Neural cell (in vitro differentiated cells): ENCODE data around the gene PCBD2. TPM values are rescaled to one million over a fixed set of nuclear protein-coding genes. Genes with fewer than 3 reads are reported as not detected.

Source experiments
- H2AFZ ChIP-seq: fragments of 200-600, 300-800 bp; sonication (generic), shearing (Covaris generic); 2 replicates; pipeline ENCODE4 v1.6.0; 2014; ENCODE audit warnings: low read depth, mild to moderate bottlenecking, antibody characterized with exemption, low read length, moderate library complexity
- H3F3A ChIP-seq: fragments of 200-600 bp; shearing (Covaris generic); 2 replicates; pipeline ENCODE4 v1.6.1; 2016; ENCODE audit warnings: mild to moderate bottlenecking, moderate library complexity, mixed read lengths, antibody characterized with exemption, low read length; ENCODE audit not compliant: insufficient read depth, poor library complexity, severe bottlenecking
- H3K27ac ChIP-seq: fragments of 200-600, 300-800 bp; sonication (generic), shearing (Covaris generic); 2 replicates; pipeline ENCODE4 v1.5.1; 2014; ENCODE audit warnings: mild to moderate bottlenecking, low read length, moderate library complexity
- H3K27me3 ChIP-seq: fragments of 300-800, 200-600 bp; sonication (generic), shearing (Covaris generic); 2 replicates; pipeline ENCODE4 v1.6.0; 2014; ENCODE audit warnings: mild to moderate bottlenecking, low read depth, low read length, moderate library complexity; ENCODE audit not compliant: insufficient read depth
- H3K36me3 ChIP-seq: fragments of 300-800, 200-600 bp; sonication (generic), shearing (Covaris generic); 2 replicates; pipeline ENCODE4 v1.5.1; 2014; ENCODE audit warnings: mild to moderate bottlenecking, antibody characterized with exemption, low read length, moderate library complexity; ENCODE audit not compliant: insufficient read depth
- H3K4me2 ChIP-seq: fragments of 300-800, 200-600 bp; sonication (generic), shearing (Covaris generic); 2 replicates; pipeline ENCODE4 v1.6.0; 2014; ENCODE audit warnings: mild to moderate bottlenecking, low read length
- H3K4me3 ChIP-seq: fragments of 300-800, 200-600 bp; sonication (generic), shearing (Covaris generic); 2 replicates; pipeline ENCODE4 v1.5.1; 2014; ENCODE audit warnings: mild to moderate bottlenecking, low read length, moderate library complexity
- H3K79me2 ChIP-seq: fragments of 200-600 bp; shearing (Covaris generic); replicated peaks from 2 replicates; pipeline ENCODE4 v1.6.0; 2014; ENCODE audit warnings: mild to moderate bottlenecking, low read length, moderate library complexity; ENCODE audit not compliant: insufficient read depth
- H3K9ac ChIP-seq: fragments of 300-800, 200-600 bp; sonication (generic), shearing (Covaris generic); 2 replicates; pipeline ENCODE4 v1.6.1; 2016; ENCODE audit warnings: mild to moderate bottlenecking, low read length, mixed read lengths
- H3K9me2 ChIP-seq: fragments of 200-600 bp; shearing (Covaris generic); 2 replicates; pipeline ENCODE4 v1.6.1; 2016; ENCODE audit warnings: mild to moderate bottlenecking, low read length, mixed read lengths; ENCODE audit not compliant: insufficient read depth
- H3K9me3 ChIP-seq: fragments of 200-600, 300-800 bp; sonication (generic), shearing (Covaris generic); 2 replicates; pipeline ENCODE4 v1.6.1; 2016; ENCODE audit warnings: mild to moderate bottlenecking, mixed run types, low read length, moderate library complexity, mixed read lengths
- H4K20me1 ChIP-seq: fragments of 200-600 bp; shearing (Covaris generic); 2 replicates; pipeline ENCODE4 v1.6.1; 2016; ENCODE audit warnings: mild to moderate bottlenecking, mixed run types; ENCODE audit not compliant: insufficient read depth
- EP300 ChIP-seq: fragments of 450-650 bp; conservative IDR thresholded peaks from 2 replicates; pipeline ENCODE4 v1.6.1; 2014; ENCODE audit warnings: antibody characterized with exemption, mild to moderate bottlenecking, moderate library complexity; ENCODE audit not compliant: poor library complexity, severe bottlenecking
- EZH2 ChIP-seq: fragments of 200-600, 300-800 bp; shearing (Covaris generic), sonication (generic); IDR thresholded peaks from 2 replicates; pipeline ENCODE4 v1.6.1; 2014; ENCODE audit warnings: antibody characterized with exemption, low read length, borderline replicate concordance, mild to moderate bottlenecking; ENCODE audit not compliant: insufficient read depth, poor library complexity, severe bottlenecking
- MXI1 ChIP-seq: fragments of 450-650 bp; conservative IDR thresholded peaks from 2 replicates; pipeline ENCODE4 v1.6.1; 2014; ENCODE audit warnings: antibody characterized with exemption, mild to moderate bottlenecking; ENCODE audit not compliant: poor library complexity, severe bottlenecking
- POLR2AphosphoS5 ChIP-seq: IDR thresholded peaks from 2 replicates; pipeline ENCODE4 v1.6.1; 2012
- RAD21 ChIP-seq: fragments of 450-650 bp; conservative IDR thresholded peaks from 2 replicates; pipeline ENCODE4 v1.6.1; 2014; ENCODE audit warnings: antibody characterized with exemption, mild to moderate bottlenecking, moderate library complexity
- SMC3 ChIP-seq: fragments of 450-650 bp; conservative IDR thresholded peaks from 2 replicates; pipeline ENCODE4 v1.6.1; 2014; ENCODE audit warnings: antibody characterized with exemption, mild to moderate bottlenecking, moderate library complexity; ENCODE audit not compliant: poor library complexity
- TAF1 ChIP-seq: IDR thresholded peaks from 2 replicates; pipeline ENCODE4 v1.6.1; 2012; ENCODE audit warnings: low read depth
- polyA plus RNA-seq: library from polyadenylated mRNA; depleted of rRNA; stranded (reverse); fragments of >200 nt; gene quantifications from 2 replicates; pipeline ENCODE4 v1.2.3, GENCODE V29; 2014
- TF ChIP-seq, protein P1 (sequence below): fragments of 450-650 bp; IDR thresholded peaks from 2 replicates; pipeline ENCODE4 v1.5.1; 2014; ENCODE audit warnings: antibody characterized with exemption, mild to moderate bottlenecking, moderate library complexity; ENCODE audit not compliant: poor library complexity, severe bottlenecking
- TF ChIP-seq, protein P2 (sequence below): IDR thresholded peaks from 2 replicates; pipeline ENCODE4 v1.6.1; 2012; ENCODE audit warnings: borderline replicate concordance

Gene PCBD2
- polyA plus RNA-seq, 1 donor from 2014 or later = 6.0 TPM

DNA sequence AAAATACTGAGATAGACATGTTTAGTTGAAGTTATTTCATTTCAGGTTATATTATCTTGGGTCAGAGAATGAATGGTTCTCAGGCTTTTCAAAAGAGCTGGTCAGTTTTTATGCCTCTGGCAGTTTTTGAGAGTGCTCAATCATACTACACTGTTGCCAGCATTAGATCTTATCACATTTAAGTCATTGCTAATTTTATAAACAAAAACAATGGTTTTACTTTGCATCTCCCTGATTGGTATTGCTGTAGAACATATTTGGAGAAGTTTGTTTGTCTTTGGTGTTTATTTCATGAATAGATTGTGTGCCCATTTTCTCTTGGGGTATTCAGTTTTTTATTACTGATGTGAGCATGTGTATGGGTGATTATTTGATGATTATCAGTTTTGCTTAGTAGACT is 64.2 kb downstream of the PCBD2 start:
- H3K9me2 ChIP-seq = no peaks in the 10 kb centered on the region

DNA sequence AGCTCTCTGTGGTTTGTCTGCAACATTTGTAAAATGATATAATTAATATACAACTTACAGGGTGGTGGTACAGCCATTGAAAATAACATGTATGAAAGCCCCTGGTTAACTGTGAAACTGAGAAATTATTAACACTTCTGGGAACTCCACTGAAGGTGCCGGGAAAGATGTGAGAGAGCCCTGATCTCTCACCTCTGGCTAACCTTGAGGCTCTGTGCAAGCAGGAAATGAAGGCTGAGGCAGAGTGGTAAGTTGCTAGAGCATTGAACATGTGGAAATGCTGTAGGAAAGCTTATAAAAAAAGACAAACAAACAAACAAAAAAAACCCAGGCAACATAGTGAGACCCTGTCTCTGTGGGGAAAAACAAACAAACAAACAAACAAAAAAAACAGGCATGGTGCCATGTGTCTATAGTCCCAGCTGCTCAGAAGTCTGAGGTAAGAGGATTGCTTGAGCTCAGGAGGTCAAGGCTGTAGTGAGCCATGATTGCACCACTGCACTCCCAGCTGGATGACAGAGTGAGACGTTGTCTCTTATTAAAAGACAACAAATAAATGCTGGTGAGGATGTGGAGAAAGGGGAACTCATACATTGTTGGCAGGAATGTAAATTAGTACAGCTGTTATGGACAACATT is 70.3 kb downstream of the PCBD2 start:
- Histone ChIP-seq H3K27me3 (no peaks in the 10 kb centered on the region), H3K27ac (no peak overlapping the region), H3F3A (no peaks in the 10 kb centered on the region), H4K20me1 (no peaks in the 10 kb centered on the region), H3K79me2 (no peaks in the 10 kb centered on the region), H3K36me3 (no peaks in the 10 kb centered on the region), H3K4me2 (no peak overlapping the region), H3K9me2 (no peaks in the 10 kb centered on the region), H3K9me3 (peaks cover 4% of the 10 kb centered on the region), H2AFZ (no peak overlapping the region), H3K9ac (no peak overlapping the region), H3K4me3 (no peak overlapping the region)
- no peak for TF ChIP-seq EZH2
- TF ChIP-seq TAF1 = no peak
- no peak for TF ChIP-seq SMC3
- TF ChIP-seq MXI1 = no peak
- no peak for TF ChIP-seq POLR2AphosphoS5
- TF ChIP-seq, protein P1, sequence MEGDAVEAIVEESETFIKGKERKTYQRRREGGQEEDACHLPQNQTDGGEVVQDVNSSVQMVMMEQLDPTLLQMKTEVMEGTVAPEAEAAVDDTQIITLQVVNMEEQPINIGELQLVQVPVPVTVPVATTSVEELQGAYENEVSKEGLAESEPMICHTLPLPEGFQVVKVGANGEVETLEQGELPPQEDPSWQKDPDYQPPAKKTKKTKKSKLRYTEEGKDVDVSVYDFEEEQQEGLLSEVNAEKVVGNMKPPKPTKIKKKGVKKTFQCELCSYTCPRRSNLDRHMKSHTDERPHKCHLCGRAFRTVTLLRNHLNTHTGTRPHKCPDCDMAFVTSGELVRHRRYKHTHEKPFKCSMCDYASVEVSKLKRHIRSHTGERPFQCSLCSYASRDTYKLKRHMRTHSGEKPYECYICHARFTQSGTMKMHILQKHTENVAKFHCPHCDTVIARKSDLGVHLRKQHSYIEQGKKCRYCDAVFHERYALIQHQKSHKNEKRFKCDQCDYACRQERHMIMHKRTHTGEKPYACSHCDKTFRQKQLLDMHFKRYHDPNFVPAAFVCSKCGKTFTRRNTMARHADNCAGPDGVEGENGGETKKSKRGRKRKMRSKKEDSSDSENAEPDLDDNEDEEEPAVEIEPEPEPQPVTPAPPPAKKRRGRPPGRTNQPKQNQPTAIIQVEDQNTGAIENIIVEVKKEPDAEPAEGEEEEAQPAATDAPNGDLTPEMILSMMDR = no peak
- TF ChIP-seq, protein P2, sequence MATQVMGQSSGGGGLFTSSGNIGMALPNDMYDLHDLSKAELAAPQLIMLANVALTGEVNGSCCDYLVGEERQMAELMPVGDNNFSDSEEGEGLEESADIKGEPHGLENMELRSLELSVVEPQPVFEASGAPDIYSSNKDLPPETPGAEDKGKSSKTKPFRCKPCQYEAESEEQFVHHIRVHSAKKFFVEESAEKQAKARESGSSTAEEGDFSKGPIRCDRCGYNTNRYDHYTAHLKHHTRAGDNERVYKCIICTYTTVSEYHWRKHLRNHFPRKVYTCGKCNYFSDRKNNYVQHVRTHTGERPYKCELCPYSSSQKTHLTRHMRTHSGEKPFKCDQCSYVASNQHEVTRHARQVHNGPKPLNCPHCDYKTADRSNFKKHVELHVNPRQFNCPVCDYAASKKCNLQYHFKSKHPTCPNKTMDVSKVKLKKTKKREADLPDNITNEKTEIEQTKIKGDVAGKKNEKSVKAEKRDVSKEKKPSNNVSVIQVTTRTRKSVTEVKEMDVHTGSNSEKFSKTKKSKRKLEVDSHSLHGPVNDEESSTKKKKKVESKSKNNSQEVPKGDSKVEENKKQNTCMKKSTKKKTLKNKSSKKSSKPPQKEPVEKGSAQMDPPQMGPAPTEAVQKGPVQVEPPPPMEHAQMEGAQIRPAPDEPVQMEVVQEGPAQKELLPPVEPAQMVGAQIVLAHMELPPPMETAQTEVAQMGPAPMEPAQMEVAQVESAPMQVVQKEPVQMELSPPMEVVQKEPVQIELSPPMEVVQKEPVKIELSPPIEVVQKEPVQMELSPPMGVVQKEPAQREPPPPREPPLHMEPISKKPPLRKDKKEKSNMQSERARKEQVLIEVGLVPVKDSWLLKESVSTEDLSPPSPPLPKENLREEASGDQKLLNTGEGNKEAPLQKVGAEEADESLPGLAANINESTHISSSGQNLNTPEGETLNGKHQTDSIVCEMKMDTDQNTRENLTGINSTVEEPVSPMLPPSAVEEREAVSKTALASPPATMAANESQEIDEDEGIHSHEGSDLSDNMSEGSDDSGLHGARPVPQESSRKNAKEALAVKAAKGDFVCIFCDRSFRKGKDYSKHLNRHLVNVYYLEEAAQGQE = no peak
- TF ChIP-seq EP300 = no peak
- no peak for TF ChIP-seq RAD21

More for the DNA sequence above, 64.2 kb downstream of the PCBD2 start:
- no peak overlapping the region for H3K4me2 ChIP-seq
- TF ChIP-seq RAD21 (no peak), EP300 (no peak), POLR2AphosphoS5 (no peak), MXI1 (no peak)
- TF ChIP-seq, protein P1 = no peak
- TF ChIP-seq, protein P2 = no peak
- H4K20me1 ChIP-seq = no peaks in the 10 kb centered on the region
- no peak overlapping the region for H3K27ac ChIP-seq
- no peaks in the 10 kb centered on the region for H3K36me3 ChIP-seq
- H3K9me3 ChIP-seq = no peaks in the 10 kb centered on the region
- no peaks in the 10 kb centered on the region for H3F3A ChIP-seq
- no peak overlapping the region for H3K9ac ChIP-seq
- H2AFZ ChIP-seq = no peak overlapping the region
- H3K4me3 ChIP-seq = no peak overlapping the region
- no peaks in the 10 kb centered on the region for H3K27me3 ChIP-seq
- no peaks in the 10 kb centered on the region for H3K79me2 ChIP-seq
